G401.6 (cell line): Measurements from ENCODE around the gene MTF2.
"Not testable (repeated sequence)": the region's sequence is repeated elsewhere in the genome, so short reads cannot be mapped to it uniquely, and the experiment has no call there.

Experiments used
- FAIRE-seq: peaks from 2 replicates; lab custom pipeline; 2012; peaks lifted over from hg19 to GRCh38; lab: Jason Lieb, UNC

Gene MTF2

DNA sequence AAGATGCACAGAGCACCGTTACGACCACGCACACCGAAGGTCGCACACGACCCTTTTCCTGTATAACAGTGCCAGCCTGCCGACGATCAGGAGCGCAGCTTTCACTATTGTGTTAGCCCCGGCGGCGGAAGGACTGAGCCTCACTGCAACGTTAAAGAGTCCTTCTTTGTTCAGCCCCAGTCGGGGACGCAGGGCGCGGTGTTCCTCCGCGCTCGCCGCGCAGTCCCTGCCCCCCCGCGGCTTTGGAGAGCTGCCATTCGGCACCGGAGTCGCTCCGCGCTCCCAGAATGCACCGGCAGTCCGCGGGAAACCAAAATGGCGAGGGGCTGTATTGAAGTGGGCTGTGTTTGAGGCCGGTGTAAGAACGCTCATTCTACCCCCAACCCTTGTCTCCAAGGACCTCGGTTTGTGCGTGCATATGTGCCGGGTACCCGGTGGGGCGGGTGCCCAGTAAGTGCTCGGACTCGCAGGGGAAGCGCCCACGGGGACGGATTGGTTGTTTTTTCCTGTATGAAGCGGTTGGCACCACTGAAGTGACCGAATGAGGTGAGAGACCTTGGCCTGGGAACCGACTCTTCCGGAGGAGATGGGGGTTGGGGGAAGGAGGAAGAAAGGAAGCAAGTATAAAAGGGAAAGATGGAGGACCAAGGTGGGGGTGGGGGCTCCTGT, at the start of gene MTF2:
TSS of gene MTF2 (plus strand) at position 298 of the 669 bp plus-strand sequence. CDS start at position 542, 244 bp downstream.
- FAIRE-seq: peak; percentile 78

DNA sequence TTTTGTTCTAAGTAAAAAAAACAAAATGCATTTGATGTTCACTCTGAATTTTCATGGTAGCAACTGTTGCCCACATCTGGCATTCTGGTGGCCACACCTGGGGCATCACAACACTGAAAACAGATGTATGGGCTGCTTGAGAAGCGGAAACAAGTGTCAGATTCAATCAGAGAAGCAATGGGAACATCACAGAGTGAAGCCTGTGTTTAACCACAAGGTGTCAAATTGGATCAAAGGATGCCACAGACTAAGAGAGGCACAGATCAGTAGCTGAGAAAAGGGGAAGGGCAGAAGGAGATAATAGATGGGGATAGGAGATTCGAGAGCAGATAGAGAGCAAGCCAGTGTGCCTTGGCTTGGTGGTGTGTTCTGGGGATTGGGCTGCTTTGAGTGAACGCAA, 49.8 kb upstream of the MTF2 start:
- FAIRE-seq: no peak

DNA sequence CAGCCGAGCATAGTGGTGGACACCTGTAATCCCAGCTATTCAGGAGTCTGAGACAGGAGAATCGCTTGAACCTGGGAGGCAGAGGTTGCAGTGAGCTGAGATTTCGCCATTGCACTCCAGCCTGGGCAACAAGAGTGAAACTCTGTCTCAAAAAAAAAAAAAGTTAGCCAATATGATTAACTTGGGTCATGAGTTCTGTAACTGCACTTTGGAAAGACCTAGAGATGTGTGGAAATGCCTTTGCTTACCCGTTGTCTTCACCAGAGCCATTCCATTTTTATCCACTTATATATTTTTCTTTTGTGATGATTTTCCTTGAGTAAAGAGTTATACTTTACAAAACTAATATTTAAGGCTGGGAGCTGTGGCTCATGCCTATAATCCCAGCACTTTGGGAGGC, 48.9 kb upstream of the MTF2 start:
- FAIRE-seq: not testable (repeated sequence)

DNA sequence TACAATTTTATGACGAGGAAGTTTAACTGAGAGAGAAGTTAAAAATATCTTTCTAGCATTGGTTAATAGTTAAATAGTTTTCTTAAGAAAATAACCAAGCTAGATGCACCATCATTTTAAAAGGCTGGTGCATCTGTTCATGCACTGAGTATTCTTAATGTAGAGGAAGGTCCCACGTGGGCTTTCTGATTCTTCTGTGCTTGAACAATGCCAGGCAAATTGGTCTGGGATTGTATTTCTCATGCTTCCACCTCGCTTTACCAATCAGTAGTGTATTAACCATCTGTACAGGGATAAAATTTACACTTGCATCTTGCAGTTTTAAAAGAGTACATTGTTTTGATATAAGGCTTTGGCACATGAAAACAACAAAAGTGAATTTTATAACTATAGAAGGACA, 47.4 kb upstream of the MTF2 start:
- no peak for FAIRE-seq

DNA sequence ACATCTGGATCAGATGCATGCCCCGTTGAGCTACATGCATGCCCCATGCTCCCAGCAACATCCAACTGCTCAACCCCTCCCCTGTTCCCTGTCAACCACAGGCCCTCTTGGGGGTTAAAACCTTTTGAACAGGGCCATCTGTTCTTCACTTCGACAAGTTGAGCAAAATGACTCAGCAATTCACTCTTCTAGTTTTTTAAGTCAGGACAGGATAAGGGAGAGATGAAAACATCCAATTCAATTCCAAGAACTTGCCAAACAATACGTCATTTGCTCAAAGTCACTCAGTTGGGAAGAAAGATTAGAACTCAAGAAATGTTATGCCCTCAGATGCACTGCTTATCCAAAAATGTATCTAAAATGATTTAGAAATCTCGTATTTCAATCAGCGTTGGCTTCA, 46.1 kb upstream of the MTF2 start:
- FAIRE-seq: no peak

DNA sequence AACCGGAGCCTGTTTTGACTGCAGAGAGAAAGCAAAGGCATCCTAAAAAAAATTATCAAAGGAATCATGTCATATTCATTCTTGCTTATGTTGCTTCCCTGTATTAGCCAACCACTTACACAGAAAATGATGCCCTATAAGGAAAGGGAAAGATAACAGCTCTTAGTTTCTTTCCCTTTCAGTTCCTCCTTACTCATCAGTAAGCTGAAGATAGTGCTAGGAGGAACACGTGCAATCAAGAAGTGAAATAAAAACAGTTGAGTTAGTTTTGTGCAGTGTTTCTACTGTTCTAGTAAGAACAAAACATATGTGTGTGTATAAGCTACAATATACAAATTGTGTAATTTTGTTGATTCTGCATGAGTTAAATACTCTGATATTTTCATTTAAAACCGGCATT, 45.3 kb upstream of the MTF2 start:
- peak; percentile 3 for FAIRE-seq

DNA sequence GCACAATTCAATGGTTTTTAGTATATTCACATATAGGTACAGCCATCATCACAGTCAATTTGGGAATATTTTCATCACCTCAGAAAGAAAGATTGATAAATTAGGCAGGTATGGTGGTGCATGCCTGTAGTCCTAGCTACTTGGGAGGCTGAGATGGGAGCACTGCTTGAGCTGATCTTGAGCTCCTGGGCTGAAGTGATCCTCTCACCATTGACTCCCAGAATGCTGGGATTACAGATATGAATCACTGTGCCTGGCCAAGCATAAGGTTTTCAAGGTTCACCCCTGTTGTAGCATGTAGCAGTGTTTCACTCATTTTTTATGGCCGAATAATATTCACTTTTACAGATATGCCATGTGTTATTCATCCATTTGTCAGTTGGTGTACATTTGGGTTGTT, 44.7 kb upstream of the MTF2 start:
- FAIRE-seq: no peak

DNA sequence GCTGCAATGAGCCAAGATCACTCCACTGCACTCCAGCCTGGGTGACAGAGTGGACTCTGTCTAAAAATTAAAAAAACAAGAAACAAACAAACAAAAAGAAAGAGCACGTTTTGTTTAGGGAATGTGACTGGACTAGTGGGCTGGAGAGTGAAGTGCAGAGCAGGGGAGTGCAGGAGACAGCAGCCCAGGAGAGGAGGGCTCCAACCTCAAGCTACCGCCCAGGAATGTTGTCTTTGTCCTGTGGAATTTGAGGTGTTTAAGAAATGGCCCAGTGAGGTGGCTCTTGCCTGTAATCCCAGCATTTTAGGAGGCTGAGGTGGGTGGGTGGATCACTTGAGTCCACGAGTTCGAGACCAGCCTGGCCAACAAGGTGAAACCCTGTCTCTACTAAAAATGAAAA, 42.4 kb upstream of the MTF2 start:
- no peak for FAIRE-seq

DNA sequence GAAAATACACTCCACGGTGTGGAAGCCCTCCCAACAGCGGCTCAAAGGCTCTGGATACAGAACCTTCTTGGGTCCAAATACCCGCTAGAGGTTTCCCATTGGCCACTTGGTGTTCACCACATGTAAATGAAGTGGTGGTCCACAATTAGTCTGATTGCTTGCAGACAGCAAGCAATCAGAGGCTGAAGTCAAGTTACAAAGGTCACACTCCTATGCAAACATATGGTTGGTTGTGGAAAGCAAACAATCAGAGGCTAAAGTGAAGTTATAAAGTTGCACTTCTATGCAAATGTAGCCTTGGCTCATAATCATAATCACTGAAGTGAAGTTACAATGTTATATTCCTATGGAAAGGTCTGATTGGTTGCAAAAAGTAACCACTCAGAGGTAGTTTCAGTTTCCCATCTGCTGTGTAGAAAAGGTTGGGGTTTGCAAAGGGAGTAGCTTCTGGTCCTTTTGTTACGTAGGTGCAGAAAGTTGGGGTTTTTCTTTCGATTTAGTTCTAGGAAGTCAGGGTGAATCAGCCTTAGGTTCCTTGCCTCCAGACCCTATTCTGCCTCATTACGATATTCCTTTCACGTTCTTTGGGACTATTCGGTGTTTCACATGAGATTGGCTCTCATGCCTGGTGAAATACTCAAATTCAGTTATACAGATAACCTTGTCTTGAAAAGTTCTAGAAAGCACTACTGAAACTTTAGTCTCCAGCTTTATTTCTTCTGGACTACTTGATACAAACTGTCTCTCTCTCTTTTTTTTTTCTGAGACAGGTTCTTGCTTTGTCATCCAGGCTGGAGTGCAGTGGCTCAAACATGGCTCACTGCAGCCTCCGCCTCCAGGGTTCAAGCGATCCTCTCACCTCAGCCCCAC, 36.7 kb upstream of the MTF2 start:
- FAIRE-seq: no peak

DNA sequence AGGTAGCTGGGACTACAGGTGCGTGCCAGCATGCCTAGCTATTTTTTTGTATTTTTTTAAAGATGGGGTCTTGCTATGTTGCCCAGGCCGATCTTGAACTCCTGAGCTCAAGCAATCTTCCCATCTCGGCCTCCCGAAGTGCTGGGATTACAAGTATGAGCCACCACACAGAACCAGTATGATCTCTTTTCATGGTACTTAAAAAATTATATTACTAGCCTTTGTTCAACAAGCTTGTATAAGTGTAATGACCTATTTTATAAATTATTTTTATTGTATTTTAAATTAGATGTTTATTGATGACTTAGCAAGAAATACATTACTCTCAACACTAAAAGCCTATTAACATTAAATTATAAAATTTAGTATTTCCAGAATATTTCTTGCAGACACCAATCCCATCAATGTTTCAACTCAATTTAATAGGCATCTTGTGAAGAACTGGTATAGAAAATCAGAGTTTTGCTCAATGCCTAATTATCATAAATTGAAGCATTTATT, 36.0 kb upstream of the MTF2 start:
- peak; percentile 44 for FAIRE-seq

DNA sequence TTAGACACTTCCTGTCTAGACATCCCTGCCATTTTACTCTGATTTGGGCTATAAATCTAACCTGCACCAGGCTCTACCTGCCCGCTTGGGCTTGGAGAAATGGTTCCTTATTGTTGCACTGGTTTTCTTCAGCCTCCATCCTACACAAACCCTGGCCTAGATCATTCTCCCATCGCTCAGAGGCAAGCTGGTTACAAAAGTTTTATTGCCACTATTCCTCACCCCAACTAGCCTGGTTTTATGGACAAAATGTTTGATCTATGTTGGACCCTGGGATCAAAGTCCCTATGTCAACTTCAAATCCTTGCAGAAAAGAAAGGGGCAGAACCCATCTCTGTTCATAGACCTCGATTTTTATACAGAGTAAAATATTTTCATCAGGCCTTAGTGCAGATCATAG, 31.5 kb upstream of the MTF2 start:
- FAIRE-seq: no peak

DNA sequence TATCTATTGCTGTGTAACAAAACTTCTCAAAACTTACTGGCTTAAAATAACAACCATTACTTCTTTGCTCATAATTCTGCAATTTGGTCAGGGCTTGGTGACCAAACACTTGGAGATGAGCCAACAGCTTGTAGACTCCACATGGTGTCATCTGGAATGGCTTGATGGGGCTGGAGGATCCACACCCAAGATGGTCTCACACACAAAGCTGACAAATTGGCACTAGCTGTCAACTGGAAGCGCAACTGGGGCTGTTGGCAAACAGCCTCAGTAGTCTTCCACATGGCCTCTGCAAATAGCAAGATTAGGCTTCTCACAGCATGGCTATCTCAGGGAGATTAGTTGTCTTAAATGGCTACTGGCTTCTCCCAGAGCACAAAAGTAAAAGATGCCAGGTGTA, 27.1 kb upstream of the MTF2 start:
- FAIRE-seq: no peak

DNA sequence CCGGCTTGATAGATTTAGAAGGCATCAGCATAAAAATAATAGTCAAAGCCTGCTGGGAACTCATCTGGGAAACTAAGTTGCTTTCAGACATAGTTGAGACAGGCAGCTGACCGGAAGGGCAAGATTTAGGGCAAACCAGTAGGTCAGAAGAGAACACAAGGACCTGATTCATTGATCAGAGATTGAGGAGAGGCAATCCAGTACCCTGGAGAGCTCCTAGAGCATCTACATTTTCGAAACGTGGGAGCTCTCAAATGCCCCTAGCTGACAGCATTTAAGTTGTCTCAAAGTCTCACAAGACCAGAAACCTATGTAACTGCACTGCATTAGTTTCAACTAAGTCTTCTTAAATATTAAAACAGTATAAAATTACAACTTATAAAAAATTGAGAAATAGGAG, 22.9 kb upstream of the MTF2 start:
- no peak for FAIRE-seq

DNA sequence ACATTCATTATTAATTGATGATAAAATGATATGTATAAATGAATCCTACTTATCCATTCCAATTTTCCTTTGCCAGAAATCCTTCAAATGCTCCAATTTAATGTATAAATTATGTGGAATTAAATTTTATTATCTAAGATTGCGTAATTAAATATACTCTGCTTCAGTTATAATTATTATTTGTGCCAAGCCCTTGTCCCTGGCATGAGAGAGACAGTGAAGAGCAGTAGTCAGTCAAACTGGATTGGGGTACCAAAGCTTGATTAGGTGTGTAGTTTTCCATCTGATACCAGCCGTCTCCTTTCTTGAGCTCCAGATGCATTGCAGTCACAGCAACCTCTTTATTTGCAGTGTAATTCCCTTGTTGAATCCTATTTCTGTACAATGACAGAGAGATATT, 22.4 kb upstream of the MTF2 start:
- no peak for FAIRE-seq

DNA sequence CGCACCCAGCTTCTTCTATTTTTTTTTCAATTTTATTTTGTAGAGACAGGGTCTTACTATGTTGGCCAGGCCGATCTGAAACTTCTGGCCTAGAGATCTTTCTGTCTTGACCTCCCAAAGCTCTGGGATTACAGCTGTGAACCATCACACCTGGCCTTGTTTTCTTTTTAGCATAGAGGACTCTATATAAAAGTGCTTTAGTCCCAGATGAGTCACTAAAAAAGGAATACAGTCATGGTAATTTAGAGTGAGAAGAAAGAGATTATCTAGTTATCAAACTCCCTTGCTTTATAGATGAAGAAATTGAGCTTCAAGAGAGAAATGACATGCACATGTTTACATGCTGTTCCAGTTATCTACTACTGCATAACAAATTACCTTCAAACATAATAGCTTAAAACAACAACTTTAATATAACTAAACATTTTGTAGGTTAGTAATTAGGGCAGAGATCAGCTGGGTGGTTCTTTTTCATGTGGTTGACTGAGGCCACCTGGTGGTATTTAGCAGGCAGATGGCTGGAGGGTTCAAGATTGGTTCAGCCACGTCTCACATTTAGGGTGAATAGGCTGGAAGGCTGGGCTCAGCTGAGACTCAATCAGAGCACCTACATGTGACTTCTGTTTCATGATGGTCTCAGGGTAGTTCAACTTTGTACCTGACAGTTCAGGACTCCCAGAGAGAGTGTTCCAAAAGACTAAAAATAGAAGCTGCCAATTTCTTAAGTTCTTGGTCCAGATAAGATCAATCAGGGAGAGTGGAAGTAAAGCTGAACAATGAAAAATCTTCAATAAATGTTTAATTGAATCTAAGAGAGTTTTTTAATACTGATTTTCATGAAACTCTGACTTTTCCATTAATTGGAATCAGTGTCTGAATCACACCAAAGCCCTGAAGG, 16.9 kb upstream of the MTF2 start:
- peak; percentile 58 for FAIRE-seq

DNA sequence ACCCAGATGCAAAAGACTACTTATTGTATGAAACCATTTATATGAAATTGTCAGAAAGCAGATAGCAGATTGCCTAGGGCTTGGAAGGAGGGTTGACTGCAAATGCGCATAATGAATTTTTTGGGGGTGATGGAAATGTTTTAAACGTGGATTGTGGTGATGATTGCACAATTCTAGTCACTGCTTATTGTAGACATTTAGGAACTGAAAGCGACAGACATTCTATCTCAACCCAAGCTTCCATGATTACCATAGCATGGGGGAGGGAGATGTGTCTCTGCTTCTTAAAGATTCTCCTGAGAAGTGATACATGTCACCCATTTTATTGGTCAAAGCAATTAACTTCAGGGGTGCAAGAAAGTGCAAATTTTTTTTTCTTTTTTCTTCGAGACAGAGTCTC, 2.8 kb upstream of the MTF2 start:
- no peak for FAIRE-seq

DNA sequence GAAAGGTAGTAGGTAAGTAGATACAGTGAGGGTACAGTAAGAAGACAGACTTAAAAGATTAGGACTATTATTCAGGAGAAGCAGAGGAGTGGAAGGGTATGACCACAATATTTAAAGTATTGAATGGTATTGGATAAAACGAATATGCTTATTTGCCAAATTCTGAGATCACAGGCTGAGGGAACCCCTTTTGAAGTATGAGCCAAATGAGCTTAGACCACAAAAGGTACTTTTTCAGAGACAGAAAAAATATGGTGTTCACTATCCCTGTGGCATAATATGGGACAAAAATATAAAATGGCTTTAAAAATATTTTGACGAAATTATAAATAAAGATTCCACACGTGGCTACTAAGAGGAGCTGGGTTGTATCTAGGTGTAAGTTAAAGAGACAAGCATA, 880 bp upstream of the MTF2 start:
- no peak for FAIRE-seq

DNA sequence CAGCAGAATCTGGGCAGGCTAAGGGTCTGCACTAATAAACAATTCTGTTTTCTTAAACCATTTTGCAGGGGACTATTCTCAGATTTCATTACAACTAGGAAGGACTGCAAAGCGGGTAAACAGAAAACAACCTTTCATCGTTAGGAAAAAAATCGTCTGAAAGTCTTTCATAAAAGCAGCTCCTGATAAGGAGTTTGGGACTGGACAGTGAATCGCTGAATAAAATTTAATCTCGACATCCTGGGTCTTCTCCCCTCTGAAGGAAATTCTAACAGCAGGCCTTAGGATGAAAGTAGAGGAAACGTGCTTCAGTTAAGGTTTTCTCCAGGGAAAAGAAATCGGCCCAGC, 471 bp upstream of the MTF2 start:
- no peak for FAIRE-seq

DNA sequence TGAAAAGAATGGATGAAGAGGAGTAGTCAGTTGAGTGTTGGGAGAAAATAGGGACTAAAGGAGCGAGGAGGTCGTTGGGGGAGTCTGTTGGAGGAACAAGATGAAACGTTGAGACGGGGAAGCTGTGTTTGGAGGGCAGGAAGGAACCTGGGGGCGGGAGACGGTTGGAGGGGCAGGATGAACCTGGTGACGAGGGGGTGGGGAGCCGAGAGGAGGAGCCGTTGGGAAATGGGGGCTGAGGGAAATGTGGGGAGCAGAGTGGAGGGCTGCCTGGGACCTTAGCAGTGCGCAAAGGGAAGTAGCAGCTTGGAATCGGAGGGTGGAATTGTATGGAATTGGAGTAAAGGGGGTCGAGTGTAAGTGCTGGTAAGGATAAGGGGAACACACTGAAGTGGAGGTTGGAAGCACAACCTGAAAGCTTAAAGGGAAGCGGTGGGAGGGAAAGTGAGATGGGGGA, 630 bp downstream of the MTF2 start:
- no peak for FAIRE-seq

DNA sequence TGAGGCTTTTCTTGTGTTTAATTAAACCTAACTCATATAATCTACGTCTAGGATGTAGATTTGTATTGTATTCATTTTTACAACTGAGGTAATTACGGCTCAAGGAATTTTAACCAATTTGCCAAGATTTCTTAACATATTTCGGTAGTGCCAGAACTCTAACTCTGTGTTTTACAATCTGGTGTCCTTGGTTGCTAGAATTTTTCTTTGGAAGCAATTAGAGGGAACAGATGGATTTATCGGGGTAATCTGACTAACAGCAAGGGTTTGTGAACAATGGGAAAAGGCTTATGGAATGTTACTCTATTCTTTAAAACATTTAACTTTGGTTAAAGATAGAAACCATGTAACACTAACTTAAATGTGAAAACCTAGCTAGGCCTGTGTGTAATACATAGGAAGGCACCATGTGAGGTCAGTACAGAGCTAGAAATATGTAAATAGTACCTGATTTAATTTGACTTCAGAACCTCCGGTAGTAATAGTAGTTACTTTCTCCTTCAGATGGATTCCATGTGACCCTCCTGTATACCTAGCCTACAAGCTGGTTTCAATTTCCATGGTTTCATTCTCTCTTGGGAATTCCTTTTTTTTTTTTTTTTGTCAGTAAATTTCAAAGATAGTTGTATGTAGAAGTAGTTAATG, 1.2 kb downstream of the MTF2 start:
- FAIRE-seq: peak; percentile 85

DNA sequence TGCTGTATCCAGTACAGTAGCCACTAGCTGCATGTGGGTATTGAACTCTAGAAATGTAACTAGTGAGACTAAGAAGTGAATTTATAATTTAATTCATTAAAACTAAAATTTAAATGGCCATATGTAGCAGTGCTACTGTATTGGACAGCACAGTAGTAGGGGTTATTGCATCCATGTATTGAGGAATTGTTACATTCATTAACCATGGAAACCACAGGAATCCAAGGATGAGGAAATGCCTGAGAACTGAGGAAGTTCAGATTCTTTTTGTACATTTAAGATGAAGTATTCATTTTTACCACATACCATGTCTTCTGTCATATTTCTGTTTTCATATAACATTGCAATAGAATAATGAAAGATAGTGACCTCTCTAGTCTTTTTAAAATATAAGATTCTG, 2.6 kb downstream of the MTF2 start:
- FAIRE-seq: no peak

DNA sequence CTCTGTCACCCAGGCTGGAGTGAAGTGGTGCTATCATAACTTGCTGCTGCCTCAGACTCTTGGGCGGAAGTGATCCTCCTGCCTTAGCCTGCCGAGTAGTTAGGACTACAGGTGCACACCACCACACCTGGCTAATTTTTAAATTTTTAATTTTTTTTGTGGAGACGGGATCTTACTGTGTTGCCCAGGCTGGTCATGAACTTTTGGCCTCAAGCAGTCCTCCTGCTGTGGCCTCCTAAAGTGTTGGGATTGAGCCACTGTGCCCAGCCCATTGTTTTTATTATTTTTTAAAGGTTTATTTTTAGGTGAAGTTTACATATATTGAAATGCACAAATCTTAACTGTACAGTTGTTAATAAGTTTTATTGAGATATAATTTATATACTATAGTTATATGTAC, 3.2 kb downstream of the MTF2 start:
- FAIRE-seq: no peak
